ENCODE results near the gene GOLGA8J. TPM values are rescaled to one million over a fixed set of nuclear protein-coding genes. Genes with fewer than 3 reads are reported as not detected.
"Not testable (repeated sequence)": the region's sequence is repeated elsewhere in the genome, so short reads cannot be mapped to it uniquely, and the experiment has no call there.

The GOLGA8J gene, protein sequence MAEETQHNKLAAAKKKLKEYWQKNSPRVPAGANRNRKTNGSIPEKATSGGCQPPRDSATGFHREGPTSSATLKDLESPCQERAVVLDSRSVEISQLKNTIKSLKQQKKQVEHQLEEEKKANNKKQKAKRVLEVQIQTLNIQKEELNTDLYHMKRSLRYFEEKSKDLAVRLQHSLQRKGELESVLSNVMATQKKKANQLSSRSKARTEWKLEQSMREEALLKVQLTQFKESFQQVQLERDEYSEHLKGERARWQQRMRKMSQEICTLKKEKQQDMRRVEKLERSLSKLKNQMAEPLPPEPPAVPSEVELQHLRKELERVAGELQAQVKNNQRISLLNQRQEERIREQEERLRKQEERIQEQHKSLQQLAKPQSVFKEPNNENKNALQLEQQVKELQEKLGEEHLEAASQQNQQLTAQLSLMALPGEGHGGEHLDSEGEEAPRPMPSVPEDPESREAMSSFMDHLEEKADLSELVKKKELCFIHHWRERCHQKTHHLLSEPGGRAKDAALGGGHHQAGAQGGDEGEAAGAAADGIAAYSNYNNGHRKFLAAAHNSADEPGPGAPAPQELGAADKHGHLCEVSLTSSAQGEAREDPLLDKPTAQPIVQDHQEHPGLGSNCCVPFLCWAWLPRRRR
- total RNA-seq, result 0.22 TPM in 1 of 2 replicates, not detected in the other

DNA sequence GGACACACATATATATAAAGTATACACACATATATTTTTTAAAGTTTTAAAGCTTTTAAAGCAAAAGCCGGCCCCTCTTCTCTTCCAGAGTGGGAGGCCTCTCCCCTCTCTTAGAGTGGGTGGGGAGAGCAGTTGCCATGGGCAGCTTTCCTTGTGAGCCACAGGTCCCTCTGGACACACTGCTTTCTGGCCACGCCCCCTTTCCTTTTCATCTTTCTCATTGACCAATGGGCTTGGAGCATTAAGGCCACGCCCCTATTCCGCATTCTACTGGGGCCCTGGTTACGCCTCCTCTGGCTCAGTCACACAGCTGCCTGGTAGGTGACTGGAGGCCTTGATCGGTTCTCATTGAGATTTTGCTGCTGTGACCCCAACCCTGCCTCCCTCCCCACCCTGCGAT is at the start of gene GOLGA8J:
Gene GOLGA8J, plus strand, starts transcription at position 301 of the 400 bp plus-strand sequence. Its CDS starts 98 bp downstream, at position 399.
- H3K27ac Mint-ChIP-seq; H3K36me3 Mint-ChIP-seq (ENCODE audit: low read depth); H3K9me3 Mint-ChIP-seq; DNase-seq; H3K4me1 Mint-ChIP-seq; H3K27me3 Mint-ChIP-seq; POLR2A ChIA-PET; H3K4me3 Mint-ChIP-seq; ATAC-seq (ENCODE audit: low read depth); intact Hi-C loops (cut with micrococcal nuclease); CTCF ChIA-PET: not testable (repeated sequence)

DNA sequence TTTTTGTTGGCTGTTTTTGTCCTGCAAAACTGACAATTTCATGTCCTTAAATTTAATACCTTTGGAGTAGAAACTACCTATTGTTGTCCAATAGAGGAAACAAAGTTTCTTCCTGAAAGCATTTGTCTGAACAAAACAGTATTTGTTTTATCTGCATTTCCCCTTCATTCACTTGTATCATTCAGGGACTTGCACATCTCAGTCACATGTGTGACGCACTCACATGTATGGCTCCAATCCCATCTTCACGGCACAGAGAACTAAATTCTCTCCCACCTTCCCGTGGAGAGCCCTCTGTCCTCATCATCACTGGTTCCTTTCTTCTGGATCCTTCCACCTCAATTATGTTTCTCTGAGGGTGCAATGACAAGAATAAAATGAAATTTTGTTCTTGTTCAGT is 49.5 kb upstream of the GOLGA8J start:
- no peak for ATAC-seq (ENCODE audit: low read depth)
- ChIA-PET CTCF (no interaction called here), POLR2A (no interaction called here)
- no peaks in the 10 kb centered on the region for H3K27me3 Mint-ChIP-seq
- TF ChIP-seq, protein P1, sequence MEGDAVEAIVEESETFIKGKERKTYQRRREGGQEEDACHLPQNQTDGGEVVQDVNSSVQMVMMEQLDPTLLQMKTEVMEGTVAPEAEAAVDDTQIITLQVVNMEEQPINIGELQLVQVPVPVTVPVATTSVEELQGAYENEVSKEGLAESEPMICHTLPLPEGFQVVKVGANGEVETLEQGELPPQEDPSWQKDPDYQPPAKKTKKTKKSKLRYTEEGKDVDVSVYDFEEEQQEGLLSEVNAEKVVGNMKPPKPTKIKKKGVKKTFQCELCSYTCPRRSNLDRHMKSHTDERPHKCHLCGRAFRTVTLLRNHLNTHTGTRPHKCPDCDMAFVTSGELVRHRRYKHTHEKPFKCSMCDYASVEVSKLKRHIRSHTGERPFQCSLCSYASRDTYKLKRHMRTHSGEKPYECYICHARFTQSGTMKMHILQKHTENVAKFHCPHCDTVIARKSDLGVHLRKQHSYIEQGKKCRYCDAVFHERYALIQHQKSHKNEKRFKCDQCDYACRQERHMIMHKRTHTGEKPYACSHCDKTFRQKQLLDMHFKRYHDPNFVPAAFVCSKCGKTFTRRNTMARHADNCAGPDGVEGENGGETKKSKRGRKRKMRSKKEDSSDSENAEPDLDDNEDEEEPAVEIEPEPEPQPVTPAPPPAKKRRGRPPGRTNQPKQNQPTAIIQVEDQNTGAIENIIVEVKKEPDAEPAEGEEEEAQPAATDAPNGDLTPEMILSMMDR (IDR thresholded peaks at IDR 0.05), result no peak
- DNase-seq, result no peak
- no peak overlapping the region for H3K27ac Mint-ChIP-seq
- no peaks in the 10 kb centered on the region for H3K4me1 Mint-ChIP-seq
- intact Hi-C loops (cut with micrococcal nuclease), result no loop called here
- peaks cover 2% of the 10 kb centered on the region for H3K9me3 Mint-ChIP-seq
- no peaks in the 10 kb centered on the region for H3K36me3 Mint-ChIP-seq (ENCODE audit: low read depth)
- H3K4me3 Mint-ChIP-seq, result no peak overlapping the region

DNA sequence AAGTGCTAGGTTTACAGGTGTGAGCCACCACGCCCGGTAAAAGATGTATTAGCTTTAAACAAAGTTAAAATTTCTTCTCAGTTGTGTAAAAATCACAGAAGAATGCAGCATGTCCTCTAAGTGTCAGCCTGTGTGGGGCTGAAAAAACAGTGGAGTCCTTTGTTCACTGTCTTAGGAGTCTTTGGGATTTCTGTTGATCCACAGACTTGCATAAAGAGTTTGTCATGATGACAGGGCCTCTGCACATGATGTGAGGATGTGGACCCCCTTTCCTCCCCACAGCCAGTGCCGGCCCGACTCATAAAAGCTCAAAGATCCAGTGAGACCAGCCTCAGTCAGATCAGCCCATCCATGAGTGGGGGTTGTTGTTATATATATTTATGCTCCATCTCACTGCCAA is 49.0 kb upstream of the GOLGA8J start:
- Mint-ChIP-seq H3K9me3 (peaks cover 2% of the 10 kb centered on the region), H3K4me3 (no peak overlapping the region), H3K27ac (no peak overlapping the region), H3K27me3 (no peaks in the 10 kb centered on the region), H3K4me1 (no peaks in the 10 kb centered on the region), H3K36me3 (ENCODE audit: low read depth) (no peaks in the 10 kb centered on the region)
- intact Hi-C loops (cut with micrococcal nuclease), result no loop called here
- DNase-seq, result no peak
- TF ChIP-seq, protein P1 (IDR thresholded peaks at IDR 0.05), result no peak
- POLR2A ChIA-PET, result no interaction called here
- CTCF ChIA-PET, result no interaction called here
- no peak for ATAC-seq (ENCODE audit: low read depth)

DNA sequence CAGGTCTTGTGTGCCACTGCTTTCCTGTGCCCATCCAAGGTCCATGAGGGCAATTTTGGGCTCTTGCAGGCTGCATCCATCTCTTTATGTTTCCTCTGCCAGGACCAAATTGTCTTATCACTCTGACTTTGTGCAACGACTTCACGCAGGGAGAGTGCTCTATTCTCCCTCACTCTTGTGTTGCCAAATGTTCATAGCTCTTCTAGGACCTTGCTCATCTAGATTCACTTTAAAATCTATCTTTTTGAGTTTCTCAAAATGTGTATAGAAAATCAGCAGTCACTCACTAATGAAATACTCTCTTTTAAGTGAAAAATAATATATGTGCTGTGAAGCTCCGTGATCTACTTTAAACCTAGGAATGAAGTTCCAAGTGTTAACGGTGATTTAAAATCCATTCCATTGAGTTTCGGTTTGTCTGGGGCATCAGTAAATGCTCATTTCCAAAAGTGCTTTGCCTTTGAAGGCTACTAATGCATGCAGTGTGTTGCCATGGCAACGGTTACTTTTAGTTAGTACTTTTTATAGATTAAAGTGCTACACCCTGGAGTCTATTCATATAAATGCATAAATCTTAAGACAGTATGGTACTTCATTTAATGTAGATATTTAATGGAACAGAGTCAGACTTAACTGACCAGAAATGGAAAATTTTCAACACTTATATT is 46.6 kb upstream of the GOLGA8J start:
- Mint-ChIP-seq H3K27ac (no peak overlapping the region), H3K27me3 (no peaks in the 10 kb centered on the region), H3K36me3 (ENCODE audit: low read depth) (no peaks in the 10 kb centered on the region), H3K9me3 (no peaks in the 10 kb centered on the region), H3K4me1 (no peaks in the 10 kb centered on the region), H3K4me3 (no peak overlapping the region)
- no peak for DNase-seq
- POLR2A ChIA-PET, result no interaction called here
- TF ChIP-seq, protein P1 (IDR thresholded peaks at IDR 0.05), result no peak
- intact Hi-C loops (cut with micrococcal nuclease), result no loop called here
- ATAC-seq (ENCODE audit: low read depth), result no peak
- CTCF ChIA-PET, result no interaction called here

DNA sequence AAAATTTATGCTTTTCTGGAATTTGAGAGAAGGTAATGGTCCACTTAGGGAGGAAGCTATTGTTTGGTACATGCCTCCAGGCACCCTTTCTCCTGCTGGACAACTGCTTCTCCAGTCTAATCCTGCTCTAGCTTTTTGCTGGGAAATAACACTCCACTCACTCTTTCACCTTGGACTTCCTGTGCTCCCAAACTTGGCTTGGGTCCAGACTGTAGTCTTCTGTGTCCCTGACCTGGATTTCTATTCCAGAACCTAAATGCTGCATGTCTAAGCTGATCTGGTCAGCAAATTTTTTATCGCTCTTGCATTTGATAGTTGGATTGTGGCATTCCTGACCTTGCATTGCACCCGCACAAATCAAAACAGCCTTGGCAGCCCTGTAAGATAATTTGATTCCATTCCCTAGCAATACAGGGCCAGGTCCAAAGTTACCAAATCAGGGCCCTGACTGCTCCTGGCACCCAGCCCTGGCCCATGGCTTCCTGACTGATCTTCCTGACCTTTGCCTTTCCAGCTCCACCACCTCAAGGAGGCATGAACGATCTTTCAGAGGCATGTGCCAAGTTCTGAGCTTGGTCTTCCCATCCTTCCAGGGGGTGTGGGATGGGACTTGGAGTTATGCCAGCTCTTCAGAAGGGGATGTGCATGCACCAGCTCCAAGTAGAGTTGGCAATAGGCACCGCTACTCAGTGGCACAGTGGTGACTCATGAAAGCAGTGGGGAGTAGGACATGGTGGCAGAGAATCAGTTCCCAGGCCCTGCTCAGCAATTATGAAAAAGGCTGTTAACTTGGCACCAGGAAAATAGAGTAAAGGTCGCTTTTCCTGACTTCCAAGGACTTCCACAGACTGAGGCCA is 43.9 kb upstream of the GOLGA8J start:
- Mint-ChIP-seq H3K36me3 (ENCODE audit: low read depth) (no peaks in the 10 kb centered on the region), H3K4me1 (no peaks in the 10 kb centered on the region), H3K9me3 (no peaks in the 10 kb centered on the region), H3K4me3 (no peak overlapping the region), H3K27ac (no peak overlapping the region), H3K27me3 (no peaks in the 10 kb centered on the region)
- DNase-seq (no peak), ATAC-seq (ENCODE audit: low read depth) (no peak)
- ChIA-PET CTCF (no interaction called here), POLR2A (no interaction called here)
- intact Hi-C loops (cut with micrococcal nuclease), result no loop called here
- TF ChIP-seq, protein P1 (IDR thresholded peaks at IDR 0.05), result no peak

All from activated B cell treated with CpG ODN at 0.5 μM for 24 hours (primary cell).